Transverse colon (tissue), 4 donors: Measurements from ENCODE around the gene ZBTB34. TPM values are rescaled to one million over a fixed set of nuclear protein-coding genes. Genes with fewer than 3 reads are reported as not detected.

Experiments used
- DNase-seq: peaks from one replicate; pipeline ENCODE4 v3.0.0-alpha.2; 2019
- H3K27ac ChIP-seq, 4 donors: fragments of 200-600 bp; sonication (generic); 2 replicates each; pipeline ENCODE4 v1.5.1; 2016 to 2018; ENCODE audit warnings: inconsistent platforms in 4 of 4
- H3K27me3 ChIP-seq: fragments of 200-600 bp; sonication (generic); 2 replicates; pipeline ENCODE4 v1.5.1; 2017; ENCODE audit warnings: inconsistent platforms
- H3K36me3 ChIP-seq, 4 donors: fragments of 200-600 bp; sonication (generic); 2 replicates each; pipeline ENCODE4 v1.5.1; 2017 to 2019; ENCODE audit warnings: inconsistent platforms in 4 of 4
- H3K4me1 ChIP-seq, 4 donors: fragments of 200-600 bp; sonication (generic); 2 replicates each; pipeline ENCODE4 v1.5.1; 2017 to 2020; ENCODE audit warnings: inconsistent platforms in 4 of 4
- H3K4me3 ChIP-seq, 4 donors: fragments of 200-600 bp; sonication (generic); 1 replicate in 1 of 4; 2 replicates in 3 of 4; pipeline versions ENCODE4 v1.5.1 to v1.6.1; 2017 to 2019; ENCODE audit warnings: inconsistent platforms in 4 of 4
- H3K9me3 ChIP-seq, 2 donors: fragments of 200-600 bp; sonication (generic); 2 replicates each; pipeline ENCODE4 v1.5.1; 2017 to 2019; ENCODE audit warnings: inconsistent platforms in 2 of 2
- CTCF ChIP-seq, 5 experiments: fragments of 200-600 bp in 3 of 5; fragments of 450-650 bp in 2 of 5; sonication (generic) in 3 of 5; IDR thresholded peaks; 1 replicate in 2 of 5; 2 replicates in 3 of 5; pipeline ENCODE4 v1.5.1; 2016 to 2017; ENCODE audit warnings: antibody characterized with exemption in 5 of 5, inconsistent platforms in 3 of 5, mild to moderate bottlenecking in 2 of 5, moderate library complexity in 1 of 5
- EP300 ChIP-seq: sonication (generic); formaldehyde crosslinking; IDR thresholded peaks from one replicate; pipeline ENCODE4 v1.6.1; 2017; ENCODE audit warnings: antibody characterized with exemption, low read depth
- POLR2A ChIP-seq: fragments of 450-650 bp; IDR thresholded peaks from one replicate; pipeline ENCODE4 v1.6.1; 2016; ENCODE audit warnings: antibody characterized with exemption, mild to moderate bottlenecking, moderate library complexity
- POLR2AphosphoS5 ChIP-seq, 3 donors: sonication (generic); formaldehyde crosslinking; IDR thresholded peaks; one replicate each; pipeline ENCODE4 v1.6.1; 2016; ENCODE audit warnings: antibody characterized with exemption in 3 of 3
- WGBS, 2 donors: methylation state at CpG; one replicate each; pipeline ENCODE4 v1.1.5; 2018; ENCODE audit warnings: low coverage in 1 of 2; 5-methylcytosine and 5-hydroxymethylcytosine counted together
- in situ Hi-C, 4 donors: fragments of 200-750 bp; cut with MboI; loops; one replicate each; pipeline versions ENCODE4 v1.15.0 to v1.15.1; 2017; ENCODE audit warnings: low sequenced_read_pairs in 3 of 4, low pct_ligation_motif_present in 1 of 4, low pct_unique_long_range_greater_than_20kb in 1 of 4
- intact Hi-C: fragments of 100-400 bp; cut with DNase I; formaldehyde crosslinking; loops from one replicate; pipeline ENCODE4 v1.15.1; 2023; ENCODE audit warnings: low total_unique reads
- total RNA-seq, 4 donors: library from RNA; depleted of rRNA; stranded (reverse); fragments of >200 nt; gene quantifications; one replicate each; pipeline ENCODE4 v1.1.0, GENCODE V29; 2016

The ZBTB34 gene
- total RNA-seq, 4 donors from 2014 or later: 6.0 to 14.9 (median 10.3) TPM

DNA sequence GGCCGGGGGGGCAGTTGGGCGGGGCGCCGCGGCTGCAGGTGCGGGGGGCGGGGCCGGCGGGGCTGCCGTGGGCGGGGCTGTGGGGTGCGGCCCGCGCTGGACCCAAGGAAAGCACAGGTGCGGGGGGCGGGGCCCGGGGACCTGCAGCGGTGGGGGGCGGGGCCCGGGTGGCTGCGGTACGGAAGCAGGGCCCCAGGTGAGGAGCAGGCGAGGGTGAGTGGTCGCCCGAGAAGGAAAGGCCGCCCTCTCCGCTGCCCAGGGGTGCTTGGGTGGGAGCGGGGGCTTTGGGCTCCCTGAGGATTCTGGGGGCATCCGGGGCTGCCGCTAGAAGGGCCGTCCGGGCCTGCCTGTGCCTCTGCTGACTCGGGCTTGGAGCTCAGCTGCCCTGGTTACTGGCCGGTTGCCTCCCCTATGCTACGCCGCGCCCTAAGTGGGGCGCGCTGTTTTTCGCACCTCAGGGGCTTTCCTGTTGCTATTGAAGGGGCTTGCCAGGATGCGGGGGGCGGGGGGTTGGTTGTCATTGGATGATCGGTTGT, 54.9 kb downstream of the ZBTB34 start:
- Histone ChIP-seq H3K36me3 (no peaks in the 10 kb centered on the region), H3K27me3 (peaks cover 4% of the 10 kb centered on the region), H3K4me3 (peak overlapping the region; percentile 46 to 88 (median 64)), H3K27ac (peak overlapping the region; percentile 58 to 94 (median 90)), H3K4me1 (peaks cover 0 to 16% (median 8%) of the 10 kb centered on the region in 4 donors), H3K9me3 (no peaks in the 10 kb centered on the region)
- 14% methylated on average over 20 of the region's 43 CpGs; no CpG with 5 or more reads in 1 of the 2 donors for WGBS, 2 donors
- DNase-seq: peak; percentile 92
- intact Hi-C loops (no loop called here), in situ Hi-C loops (no loop called here)
- TF ChIP-seq POLR2AphosphoS5 (IDR thresholded peaks at IDR 0.05) (peak in 2 of 3 donors; percentile 20 to 21), POLR2A (peak; percentile 17), EP300 (no peak)

GRCh38 chr9:126915846-126916543, 55.6 kb downstream of the ZBTB34 start:
- Histone ChIP-seq H3K27me3 (peaks cover 4% of the 10 kb centered on the region), H3K4me3 (peak overlapping the region in 3 of 4 donors; percentile 63 to 88 (median 64)), H3K36me3 (no peaks in the 10 kb centered on the region), H3K27ac (peak overlapping the region; percentile 58 to 94 (median 90)), H3K4me1 (peaks cover 0 to 16% (median 8%) of the 10 kb centered on the region in 4 donors), H3K9me3 (no peaks in the 10 kb centered on the region)
- WGBS, 2 donors: 56% methylated on average over 15 of the region's 15 CpGs; no CpG with 5 or more reads in 1 of the 2 donors
- TF ChIP-seq CTCF (IDR thresholded peaks at IDR 0.05) (no peak), POLR2AphosphoS5 (IDR thresholded peaks at IDR 0.05) (no peak), EP300 (no peak), POLR2A (no peak)
- intact Hi-C loops (no loop called here), in situ Hi-C loops (no loop called here)
- peak; percentile 15 for DNase-seq

DNA sequence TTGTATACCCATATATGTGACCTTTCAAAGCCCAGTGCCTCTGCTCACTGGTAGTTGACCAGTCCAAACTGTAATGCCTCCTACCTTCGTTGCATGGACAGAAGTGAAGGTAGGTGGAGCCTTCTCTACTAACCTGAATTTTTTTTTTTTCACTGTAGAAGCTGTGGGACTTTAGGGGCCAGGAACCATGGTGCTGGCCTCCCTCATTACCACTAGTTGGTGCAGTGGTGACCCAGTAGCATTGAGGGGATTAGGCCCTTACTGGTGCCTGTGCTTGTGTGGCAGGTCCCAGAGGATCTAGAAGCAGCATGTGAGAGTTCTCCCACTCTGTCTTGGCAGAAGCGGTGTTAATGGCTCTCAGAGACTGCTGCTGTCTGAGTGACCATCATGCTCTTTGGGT, 56.5 kb downstream of the ZBTB34 start:
- intact Hi-C loops: no loop called here
- Histone ChIP-seq H3K27ac (no peak overlapping the region), H3K36me3 (no peaks in the 10 kb centered on the region), H3K9me3 (no peaks in the 10 kb centered on the region), H3K4me1 (peaks cover 0 to 16% (median 8%) of the 10 kb centered on the region in 4 donors), H3K4me3 (no peak overlapping the region), H3K27me3 (peaks cover under 1% of the 10 kb centered on the region)
- 91 to 100% methylated on average over 1 to 2 of the region's 2 CpGs for WGBS, 2 donors
- no peak for TF ChIP-seq CTCF (IDR thresholded peaks at IDR 0.05)
- no peak for TF ChIP-seq POLR2AphosphoS5 (IDR thresholded peaks at IDR 0.05)
- no peak for TF ChIP-seq EP300
- TF ChIP-seq POLR2A: no peak
- in situ Hi-C loops: no loop called here
- DNase-seq: no peak

DNA sequence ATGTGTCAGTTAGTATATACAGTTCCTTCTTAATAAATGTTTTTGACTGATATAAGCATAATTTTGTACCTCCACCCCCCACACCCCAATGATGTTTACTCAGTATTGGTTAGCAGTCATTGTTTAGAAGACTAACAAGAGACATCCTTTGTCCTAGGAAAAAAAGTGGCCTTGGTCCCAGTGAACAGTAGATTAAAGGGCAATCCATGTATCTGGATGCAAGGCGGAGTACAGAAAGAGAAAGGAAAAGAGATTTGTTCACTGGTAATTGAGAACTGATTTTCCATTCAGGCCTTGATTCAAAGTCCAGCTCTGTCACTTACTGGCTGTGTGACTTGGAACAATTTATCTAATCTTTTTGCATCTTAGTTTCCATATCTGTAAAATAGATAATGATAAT, 58.8 kb downstream of the ZBTB34 start:
- in situ Hi-C loops: no loop called here
- Histone ChIP-seq H3K4me3 (no peak overlapping the region), H3K4me1 (peaks cover 0 to 13% (median 6%) of the 10 kb centered on the region in 4 donors), H3K9me3 (no peaks in the 10 kb centered on the region), H3K36me3 (no peaks in the 10 kb centered on the region), H3K27me3 (no peaks in the 10 kb centered on the region), H3K27ac (no peak overlapping the region)
- DNase-seq: no peak
- 46 to 57% methylated on average over 1 of the region's 1 CpG for WGBS, 2 donors
- TF ChIP-seq POLR2A (no peak), CTCF (IDR thresholded peaks at IDR 0.05) (no peak), POLR2AphosphoS5 (IDR thresholded peaks at IDR 0.05) (no peak), EP300 (no peak)
- intact Hi-C loops: no loop called here
